MCF 10A (cell line): ENCODE results near the gene LBHD2. TPM values are rescaled to one million over a fixed set of nuclear protein-coding genes. Genes with fewer than 3 reads are reported as not detected.
A peak's percentile ranks its signal among the peaks of the same experiment; 100 is the strongest.

Experiments
- BruUV-seq: library from RNA; stranded (reverse); fragments of 400-500 nt; replicated peaks from 2 replicates; lab custom pipeline; 2021; lab: Mats Ljungman, UMichigan
- CTCF ChIA-PET: fragments of 300-600 bp; sonication (Branson Sonifier 250); formaldehyde crosslinking; extraction: SDS; loops from one replicate; lab custom pipeline; 2021; ENCODE audit warnings: antibody characterized with exemption, inconsistent platforms; lab: Yijun Ruan, JAX
- POLR2A ChIA-PET: fragments of 300-600, 350-650 bp; sonication (Branson Sonifier 250); formaldehyde crosslinking; extraction: SDS; loops from one replicate; lab custom pipeline; 2020; ENCODE audit warnings: antibody characterized with exemption, inconsistent platforms; lab: Yijun Ruan, JAX
- DNase-seq: peaks from one replicate; pipeline ENCODE4 v3.0.0-alpha.2; 2018; ENCODE audit not compliant: unreplicated experiment
- H3K27ac Mint-ChIP-seq: one replicate; pipeline ENCODE4 v1.8.0; 2022; ENCODE audit warnings: mild to moderate bottlenecking, low read depth, mixed read lengths; ENCODE audit not compliant: unreplicated experiment
- H3K27me3 Mint-ChIP-seq: one replicate; pipeline ENCODE4 v1.8.0; 2022; ENCODE audit warnings: mixed read lengths; ENCODE audit not compliant: insufficient read depth, unreplicated experiment
- H3K36me3 Mint-ChIP-seq: one replicate; pipeline ENCODE4 v1.8.0; 2022; ENCODE audit warnings: mild to moderate bottlenecking, moderate library complexity, mixed read lengths; ENCODE audit not compliant: insufficient read depth, unreplicated experiment
- H3K4me1 Mint-ChIP-seq: one replicate; pipeline ENCODE4 v1.8.0; 2022; ENCODE audit warnings: mixed read lengths; ENCODE audit not compliant: insufficient read depth, unreplicated experiment
- H3K4me3 Mint-ChIP-seq: one replicate; pipeline ENCODE4 v1.8.0; 2022; ENCODE audit warnings: mild to moderate bottlenecking, moderate library complexity, mixed read lengths; ENCODE audit not compliant: unreplicated experiment
- H3K9me3 Mint-ChIP-seq: one replicate; pipeline ENCODE4 v1.8.0; 2022; ENCODE audit warnings: mixed read lengths; ENCODE audit not compliant: unreplicated experiment
- CTCF ChIP-seq: fragments of 200-600 bp; IDR thresholded peaks from one replicate; pipeline ENCODE4 v1.8.0; 2022; ENCODE audit warnings: antibody characterized with exemption, mild to moderate bottlenecking; ENCODE audit not compliant: unreplicated experiment
- intact Hi-C: fragments of 100-400 bp; cut with micrococcal nuclease; formaldehyde crosslinking; loops from 2 replicates; pipeline ENCODE4 v1.14.1; 2022
- total RNA-seq: library from RNA; stranded (reverse); gene quantifications from 2 replicates; pipeline ENCODE4 v1.2.3, GENCODE V29; 2022

The LBHD2 gene
- total RNA-seq, 1 experiment from 2014 or later: not detected

GRCh38 chr14:103099081-103099732, 15.2 kb downstream of the LBHD2 start:
- no peak for TF ChIP-seq CTCF
- no peaks in the 10 kb centered on the region for H3K9me3 Mint-ChIP-seq
- no TSS peak for BruUV-seq
- CTCF ChIA-PET: interaction anchor here (0.7 to 1.1 kb wide), 2 partner anchors 28 to 250 kb away, joined by 3 read pairs; no protein-coding TSS in a partner anchor
- peaks cover 4% of the 10 kb centered on the region for H3K4me1 Mint-ChIP-seq
- H3K4me3 Mint-ChIP-seq: no peak overlapping the region
- no peak for DNase-seq
- no peaks in the 10 kb centered on the region for H3K36me3 Mint-ChIP-seq
- POLR2A ChIA-PET: interaction anchor here (0.7 to 1.5 kb wide), 2 partner anchors 22 to 235 kb away, joined by 3 read pairs; partner anchors contain the start of gene EIF5
- intact Hi-C loops: no loop called here
- no peaks in the 10 kb centered on the region for H3K27me3 Mint-ChIP-seq
- no peak overlapping the region for H3K27ac Mint-ChIP-seq

GRCh38 chr14:103099733-103100280, 15.8 kb downstream of the LBHD2 start:
- intact Hi-C loops: no loop called here
- TF ChIP-seq CTCF: no peak

GRCh38 chr14:103100281-103101121, 16.5 kb downstream of the LBHD2 start:
- POLR2A ChIA-PET: interaction anchor here (0.6 to 1.5 kb wide), 5 partner anchors 157 to 278 kb away, joined by 3 to 7 read pairs (median 3); partner anchors contain the start of gene EIF5
- DNase-seq: peak; percentile 66
- no peak for TF ChIP-seq CTCF
- BruUV-seq: no TSS peak
- CTCF ChIA-PET: interaction anchor here (0.6 to 2.7 kb wide), 14 partner anchors 8 to 476 kb away, joined by 3 to 17 read pairs (median 4); no protein-coding TSS in a partner anchor
- intact Hi-C loops: no loop called here
- peaks cover 4% of the 10 kb centered on the region for H3K4me1 Mint-ChIP-seq
- H3K4me3 Mint-ChIP-seq: no peak overlapping the region
- no peaks in the 10 kb centered on the region for H3K9me3 Mint-ChIP-seq
- H3K27ac Mint-ChIP-seq: no peak overlapping the region
- H3K27me3 Mint-ChIP-seq: peaks cover 10% of the 10 kb centered on the region
- no peaks in the 10 kb centered on the region for H3K36me3 Mint-ChIP-seq

More at GRCh38 chr14:103099733-103100280, 15.8 kb downstream of the LBHD2 start:
- Mint-ChIP-seq H3K4me3 (no peak overlapping the region), H3K4me1 (peaks cover 4% of the 10 kb centered on the region), H3K27me3 (peaks cover 3% of the 10 kb centered on the region), H3K27ac (no peak overlapping the region), H3K9me3 (no peaks in the 10 kb centered on the region), H3K36me3 (no peaks in the 10 kb centered on the region)
- BruUV-seq: no TSS peak
- ChIA-PET CTCF (interaction anchor here (0.6 to 2.7 kb wide), 8 partner anchors 10 to 392 kb away, joined by 3 to 17 read pairs (median 4); no protein-coding TSS in a partner anchor), POLR2A (interaction anchor here (1.3 to 1.5 kb wide), 2 partner anchors 192 to 235 kb away, joined by 3 read pairs; partner anchors contain the start of gene EIF5)
- no peak for DNase-seq
